Stimulated activated CD4-positive, alpha-beta T cell treated with anti-CD3 and anti-CD28 coated beads, Interleukin-4, amount 100 ng/mL, for 1 hour (primary cell): ENCODE measurements around the gene VSIG8.

ENCODE experiments used
- DNase-seq: peaks from one replicate; pipeline ENCODE4 v3.0.0-alpha.2; 2020

VSIG8 gene

GRCh38 chr1:159855709-159856108, 6.7 kb downstream of the VSIG8 start:
- DNase-seq, result no peak

GRCh38 chr1:159854693-159855192, 7.7 kb downstream of the VSIG8 start:
- peak; percentile 75 for DNase-seq

- peak; percentile 30 for DNase-seq
Observed at GRCh38 chr1:159854116-159854692, 8.3 kb downstream of the VSIG8 start.

GRCh38 chr1:159853417-159854115, 8.9 kb downstream of the VSIG8 start:
- no peak for DNase-seq

GRCh38 chr1:159851407-159851806, 11.1 kb downstream of the VSIG8 start:
- DNase-seq, result no peak

- DNase-seq, result no peak
Observed at GRCh38 chr1:159849626-159850366, 12.7 kb downstream of the VSIG8 start.

- DNase-seq, result no peak
Observed at GRCh38 chr1:159848326-159848725, 14.1 kb downstream of the VSIG8 start.

GRCh38 chr1:159847231-159847630, 15.2 kb downstream of the VSIG8 start:
- DNase-seq, result no peak

- no peak for DNase-seq
Observed at GRCh38 chr1:159845751-159846629, 16.5 kb downstream of the VSIG8 start.

- no peak for DNase-seq
Observed at GRCh38 chr1:159843459-159843858, 19.0 kb downstream of the VSIG8 start.

- DNase-seq, result no peak
Observed at GRCh38 chr1:159841749-159842148, 20.7 kb downstream of the VSIG8 start.

- DNase-seq, result no peak
Observed at GRCh38 chr1:159839116-159839849, 23.2 kb downstream of the VSIG8 start.

GRCh38 chr1:159838715-159839114, 23.7 kb downstream of the VSIG8 start:
- no peak for DNase-seq

GRCh38 chr1:159835862-159836525, 26.5 kb downstream of the VSIG8 start:
- no peak for DNase-seq

GRCh38 chr1:159835356-159835755, 27.1 kb downstream of the VSIG8 start:
- no peak for DNase-seq

GRCh38 chr1:159832309-159832708, 30.1 kb downstream of the VSIG8 start:
- DNase-seq, result no peak

- DNase-seq, result no peak
Observed at GRCh38 chr1:159831412-159832141, 30.9 kb downstream of the VSIG8 start.

- DNase-seq, result no peak
Observed at GRCh38 chr1:159830722-159831121, 31.7 kb downstream of the VSIG8 start.

- DNase-seq, result no peak
Observed at GRCh38 chr1:159829822-159830465, 32.5 kb downstream of the VSIG8 start.

- no peak for DNase-seq
Observed at GRCh38 chr1:159829273-159829634, 33.2 kb downstream of the VSIG8 start.
